Neutrophil (primary cell): ENCODE measurements around the gene CLIP2.

Experiments used
- H3K27ac ChIP-seq: fragments of 200-600 bp; sonication (generic); 2 replicates; pipeline ENCODE4 v1.5.1; 2016; ENCODE audit warnings: mild to moderate bottlenecking, moderate library complexity
- H3K27me3 ChIP-seq: fragments of 200-600 bp; sonication (generic); 2 replicates; pipeline ENCODE4 v1.6.0; 2016; ENCODE audit warnings: mild to moderate bottlenecking
- H3K36me3 ChIP-seq: fragments of 200-600 bp; sonication (generic); 2 replicates; pipeline ENCODE4 v1.5.1; 2017
- H3K4me1 ChIP-seq, 2 experiments: fragments of 200-600 bp in 1 of 2; sonication (generic) in 1 of 2; 1 replicate in 1 of 2; 2 replicates in 1 of 2; pipeline versions ENCODE4 v1.5.1 to v1.6.1; 2013 to 2016; ENCODE audit warnings: low read depth in 1 of 2, low read length in 1 of 2, mild to moderate bottlenecking in 1 of 2, moderate library complexity in 1 of 2; ENCODE audit not compliant: control insufficient read depth in 1 of 2, insufficient read depth in 1 of 2
- H3K4me3 ChIP-seq, 2 experiments: fragments of 200-600 bp in 1 of 2; sonication (generic) in 1 of 2; 1 replicate in 1 of 2; 2 replicates in 1 of 2; pipeline ENCODE4 v1.5.1; 2013 to 2016; ENCODE audit warnings: low read depth in 1 of 2, low read length in 1 of 2, mild to moderate bottlenecking in 1 of 2, moderate library complexity in 1 of 2
- H3K9me3 ChIP-seq: fragments of 200-600 bp; sonication (generic); 2 replicates; pipeline ENCODE4 v1.5.1; 2016
- CTCF ChIP-seq: fragments of 200-600 bp; sonication (generic); IDR thresholded peaks from 2 replicates; pipeline ENCODE4 v1.5.1; 2016; ENCODE audit warnings: antibody characterized with exemption

Gene CLIP2

GRCh38 chr7:74306004-74306729 is 17.0 kb downstream of the CLIP2 start:
- TF ChIP-seq CTCF, result no peak
- no peaks in the 10 kb centered on the region for H3K36me3 ChIP-seq
- H3K9me3 ChIP-seq, result no peaks in the 10 kb centered on the region
- H3K4me3 ChIP-seq, result no peak overlapping the region
- no peak overlapping the region for H3K27ac ChIP-seq
- H3K27me3 ChIP-seq, result peaks cover 30% of the 10 kb centered on the region
- no peaks in the 10 kb centered on the region for H3K4me1 ChIP-seq

GRCh38 chr7:74306730-74307469 is 17.7 kb downstream of the CLIP2 start:
- H3K4me3 ChIP-seq, result no peak overlapping the region
- H3K36me3 ChIP-seq, result no peaks in the 10 kb centered on the region
- no peaks in the 10 kb centered on the region for H3K4me1 ChIP-seq
- TF ChIP-seq CTCF, result no peak
- H3K9me3 ChIP-seq, result no peaks in the 10 kb centered on the region
- no peak overlapping the region for H3K27ac ChIP-seq
- peaks cover 30% of the 10 kb centered on the region for H3K27me3 ChIP-seq

- H3K4me3 ChIP-seq, result no peak overlapping the region
- no peaks in the 10 kb centered on the region for H3K36me3 ChIP-seq
- peaks cover 40% of the 10 kb centered on the region for H3K27me3 ChIP-seq
- no peak overlapping the region for H3K27ac ChIP-seq
- H3K4me1 ChIP-seq, result no peaks in the 10 kb centered on the region
- no peak for TF ChIP-seq CTCF
- H3K9me3 ChIP-seq, result no peaks in the 10 kb centered on the region
Observed at GRCh38 chr7:74307738-74308505, 18.7 kb downstream of the CLIP2 start.

- Histone ChIP-seq H3K9me3 (no peaks in the 10 kb centered on the region), H3K4me1 (no peaks in the 10 kb centered on the region)
- TF ChIP-seq CTCF, result no peak
Observed at GRCh38 chr7:74309181-74309580, 20.0 kb downstream of the CLIP2 start.

GRCh38 chr7:74311305-74311744 is 22.1 kb downstream of the CLIP2 start:
- Histone ChIP-seq H3K9me3 (no peaks in the 10 kb centered on the region), H3K27me3 (peaks cover 30% of the 10 kb centered on the region), H3K36me3 (no peaks in the 10 kb centered on the region), H3K27ac (no peak overlapping the region), H3K4me1 (no peaks in the 10 kb centered on the region), H3K4me3 (no peak overlapping the region)
- no peak for TF ChIP-seq CTCF

More at GRCh38 chr7:74309181-74309580, 20.0 kb downstream of the CLIP2 start:
- H3K27ac ChIP-seq, result no peak overlapping the region
- H3K36me3 ChIP-seq, result no peaks in the 10 kb centered on the region
- no peak overlapping the region for H3K4me3 ChIP-seq
- H3K27me3 ChIP-seq, result peaks cover 42% of the 10 kb centered on the region
